ENCODE data around the gene CLUH.
"Not testable (repeated sequence)": the region's sequence is repeated elsewhere in the genome, so short reads cannot be mapped to it uniquely, and the experiment has no call there.

Gene CLUH

GRCh38 chr17:2688351-2689342 lies 22.9 kb downstream of the CLUH start:
- no peak for DNase-seq (ENCODE audit: low read depth in 3 of 3)

GRCh38 chr17:2687074-2687418 lies 24.5 kb downstream of the CLUH start:
- no peak for DNase-seq (ENCODE audit: low read depth in 3 of 3)

GRCh38 chr17:2685696-2686095 lies 25.9 kb downstream of the CLUH start:
- no peak for DNase-seq (ENCODE audit: low read depth in 3 of 3)

- DNase-seq (ENCODE audit: low read depth in 3 of 3): no peak
These were observed 27.0 kb downstream of the CLUH start for GRCh38 chr17:2684549-2684948.

- no peak for DNase-seq (ENCODE audit: low read depth in 3 of 3)
These were observed 27.7 kb downstream of the CLUH start for GRCh38 chr17:2683912-2684311.

GRCh38 chr17:2682176-2682938 lies 29.2 kb downstream of the CLUH start:
- no peak for DNase-seq (ENCODE audit: low read depth in 3 of 3)

- no peak for DNase-seq (ENCODE audit: low read depth in 3 of 3)
These were observed 29.9 kb downstream of the CLUH start for GRCh38 chr17:2681650-2682049.

GRCh38 chr17:2680961-2681360 lies 30.6 kb downstream of the CLUH start:
- no peak for DNase-seq (ENCODE audit: low read depth in 3 of 3)

GRCh38 chr17:2679247-2679646 lies 32.3 kb downstream of the CLUH start:
- DNase-seq (ENCODE audit: low read depth in 3 of 3): not testable (repeated sequence)

GRCh38 chr17:2672026-2672425 lies 39.5 kb downstream of the CLUH start:
- no peak for DNase-seq (ENCODE audit: low read depth in 3 of 3)

- not testable (repeated sequence) for DNase-seq (ENCODE audit: low read depth in 3 of 3)
These were observed 51.2 kb downstream of the CLUH start for GRCh38 chr17:2660410-2660809.

GRCh38 chr17:2659337-2659736 lies 52.2 kb downstream of the CLUH start:
- DNase-seq (ENCODE audit: low read depth in 3 of 3): not testable (repeated sequence)

GRCh38 chr17:2656283-2656682 lies 55.3 kb downstream of the CLUH start:
- no peak for DNase-seq (ENCODE audit: low read depth in 3 of 3)

GRCh38 chr17:2655546-2655945 lies 56.0 kb downstream of the CLUH start:
- no peak for DNase-seq (ENCODE audit: low read depth in 3 of 3)

GRCh38 chr17:2652911-2653310 lies 58.7 kb downstream of the CLUH start:
- not testable (repeated sequence) for DNase-seq (ENCODE audit: low read depth in 3 of 3)

- no peak for DNase-seq (ENCODE audit: low read depth in 3 of 3)
These were observed 62.4 kb downstream of the CLUH start for GRCh38 chr17:2649191-2649590.

- DNase-seq (ENCODE audit: low read depth in 3 of 3): no peak
These were observed 63.6 kb downstream of the CLUH start for GRCh38 chr17:2647957-2648356.

- DNase-seq (ENCODE audit: low read depth in 3 of 3): no peak
These were observed 66.6 kb downstream of the CLUH start for GRCh38 chr17:2644971-2645370.

Measured in stimulated activated CD4-positive, alpha-beta T cell treated with anti-CD3 and anti-CD28 coated beads, TNF-alpha, amount 100 ng/mL, for 48 hours (primary cell).